ENCODE measurements around the gene CHTF8. TPM values are rescaled to one million over a fixed set of nuclear protein-coding genes. Genes with fewer than 3 reads are reported as not detected.
"Not testable (repeated sequence)": the region's sequence is repeated elsewhere in the genome, so short reads cannot be mapped to it uniquely, and the experiment has no call there.

Gene CHTF8
- total RNA-seq, 4 donors from 2014 or later, result 53.9 to 68.7 (median 60.2) TPM

- Histone ChIP-seq H3K4me3 (peak overlapping the region; percentile 57 to 96 (median 90)), H3K4me1 (peaks cover 0 to 23% (median 2%) of the 10 kb centered on the region in 4 donors), H3K9me3 (no peaks in the 10 kb centered on the region), H3K27me3 (no peaks in the 10 kb centered on the region), H3K27ac (peak overlapping the region; percentile 88 to 98 (median 95)), H3K36me3 (peaks cover 0 to 1% (median 0%) of the 10 kb centered on the region in 3 donors)
- DNase-seq, result peak; percentile 64 to 83 (median 81)
- TF ChIP-seq CTCF (IDR thresholded peaks at IDR 0.05) (no peak), POLR2A (IDR thresholded peaks at IDR 0.05) (no peak)
Measured at GRCh38 chr16:69131839-69132423, 457 bp downstream of the CHTF8 start.

GRCh38 chr16:69131167-69131838 is 1.1 kb downstream of the CHTF8 start:
- TF ChIP-seq CTCF (IDR thresholded peaks at IDR 0.05) (no peak), POLR2A (IDR thresholded peaks at IDR 0.05) (no peak)
- peak overlapping the region; percentile 57 to 96 (median 90) for H3K4me3 ChIP-seq
- H3K9me3 ChIP-seq, result no peaks in the 10 kb centered on the region
- no peaks in the 10 kb centered on the region for H3K27me3 ChIP-seq
- DNase-seq, result peak in 1 of 3 donors; percentile 48
- peak overlapping the region; percentile 88 to 98 (median 95) for H3K27ac ChIP-seq
- peaks cover 0 to 23% (median 2%) of the 10 kb centered on the region in 4 donors for H3K4me1 ChIP-seq
- H3K36me3 ChIP-seq, result no peaks in the 10 kb centered on the region

- Histone ChIP-seq H3K4me1 (peaks cover 0 to 23% (median 2%) of the 10 kb centered on the region in 4 donors), H3K4me3 (no peak overlapping the region), H3K9me3 (no peaks in the 10 kb centered on the region), H3K27ac (no peak overlapping the region), H3K36me3 (no peaks in the 10 kb centered on the region), H3K27me3 (no peaks in the 10 kb centered on the region)
- TF ChIP-seq CTCF (IDR thresholded peaks at IDR 0.05) (no peak), POLR2A (IDR thresholded peaks at IDR 0.05) (no peak)
- DNase-seq, result no peak
Measured at GRCh38 chr16:69130461-69130860, 1.9 kb downstream of the CHTF8 start.

- no peaks in the 10 kb centered on the region for H3K36me3 ChIP-seq
- no peaks in the 10 kb centered on the region for H3K27me3 ChIP-seq
- H3K27ac ChIP-seq, result no peak overlapping the region
- no peaks in the 10 kb centered on the region for H3K9me3 ChIP-seq
- peak in 1 of 3 donors; percentile 37 for DNase-seq
- TF ChIP-seq CTCF (IDR thresholded peaks at IDR 0.05) (no peak), POLR2A (IDR thresholded peaks at IDR 0.05) (no peak)
- H3K4me1 ChIP-seq, result peaks cover 0 to 15% (median 2%) of the 10 kb centered on the region in 4 donors
- no peak overlapping the region for H3K4me3 ChIP-seq
Measured at GRCh38 chr16:69127966-69128510, 4.3 kb downstream of the CHTF8 start.

GRCh38 chr16:69126801-69127200 is 5.6 kb downstream of the CHTF8 start:
- not testable (repeated sequence) for H3K4me3 ChIP-seq, H3K27me3 ChIP-seq, H3K36me3 ChIP-seq, H3K27ac ChIP-seq, H3K9me3 ChIP-seq
- H3K4me1 ChIP-seq, result peaks cover 0 to 15% (median 2%) of the 10 kb centered on the region in 4 donors
- peak in 1 of 3 donors; percentile 19 for DNase-seq

GRCh38 chr16:69126221-69126620 is 6.2 kb downstream of the CHTF8 start:
- H3K4me3 ChIP-seq, result no peak overlapping the region

GRCh38 chr16:69124961-69125360 is 7.4 kb downstream of the CHTF8 start:
- not testable (repeated sequence) for H3K9me3 ChIP-seq, H3K27me3 ChIP-seq, H3K4me1 ChIP-seq, H3K27ac ChIP-seq, H3K4me3 ChIP-seq
- H3K36me3 ChIP-seq, result peaks cover 0 to 13% (median 0%) of the 10 kb centered on the region in 3 donors
- DNase-seq, result peak in 1 of 3 donors; percentile 41

More at GRCh38 chr16:69126221-69126620, 6.2 kb downstream of the CHTF8 start:
- Histone ChIP-seq H3K9me3 (no peaks in the 10 kb centered on the region), H3K4me1 (peaks cover 0 to 11% (median 2%) of the 10 kb centered on the region in 4 donors), H3K27me3 (no peaks in the 10 kb centered on the region), H3K36me3 (peaks cover 0 to under 1% (median 0%) of the 10 kb centered on the region in 3 donors), H3K27ac (no peak overlapping the region)
- TF ChIP-seq CTCF (IDR thresholded peaks at IDR 0.05) (no peak), POLR2A (IDR thresholded peaks at IDR 0.05) (no peak)
- no peak for DNase-seq

GRCh38 chr16:69124406-69124805 is 8.0 kb downstream of the CHTF8 start:
- not testable (repeated sequence) for H3K4me3 ChIP-seq, H3K4me1 ChIP-seq, H3K27me3 ChIP-seq, H3K9me3 ChIP-seq, H3K27ac ChIP-seq
- DNase-seq, result peak in 1 of 3 donors; percentile 34
- H3K36me3 ChIP-seq, result peaks cover 0 to 18% (median 0%) of the 10 kb centered on the region in 3 donors

All from Peyer's patch (tissue), 4 donors.